HuH-7.5 (cell line): Measurements from ENCODE around the gene ATP13A4.

Experiments
- DNase-seq: peaks from one replicate; pipeline ENCODE4 v3.0.0; 2011; ENCODE audit warnings: low spot score

ATP13A4 gene

DNA sequence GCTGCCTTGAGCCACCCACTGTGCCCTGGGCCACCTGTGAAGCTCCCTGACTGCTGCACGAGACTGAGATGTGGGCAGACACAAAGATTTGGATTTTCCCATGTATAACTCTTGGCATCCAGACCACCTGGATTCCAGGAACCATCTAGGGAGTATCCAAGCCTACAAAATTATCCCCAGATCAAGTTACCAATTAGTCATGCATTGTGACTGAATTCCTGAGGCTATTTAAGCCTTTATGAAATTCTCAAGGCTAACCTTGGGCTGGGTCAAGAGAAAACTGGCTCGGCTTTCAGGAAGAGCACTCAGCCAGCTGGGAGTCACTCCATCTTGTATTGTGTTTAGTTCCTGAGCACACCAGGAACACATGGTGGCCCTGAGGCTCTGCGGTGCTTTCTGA is 162.8 kb downstream of the ATP13A4 start:
- no peak for DNase-seq

DNA sequence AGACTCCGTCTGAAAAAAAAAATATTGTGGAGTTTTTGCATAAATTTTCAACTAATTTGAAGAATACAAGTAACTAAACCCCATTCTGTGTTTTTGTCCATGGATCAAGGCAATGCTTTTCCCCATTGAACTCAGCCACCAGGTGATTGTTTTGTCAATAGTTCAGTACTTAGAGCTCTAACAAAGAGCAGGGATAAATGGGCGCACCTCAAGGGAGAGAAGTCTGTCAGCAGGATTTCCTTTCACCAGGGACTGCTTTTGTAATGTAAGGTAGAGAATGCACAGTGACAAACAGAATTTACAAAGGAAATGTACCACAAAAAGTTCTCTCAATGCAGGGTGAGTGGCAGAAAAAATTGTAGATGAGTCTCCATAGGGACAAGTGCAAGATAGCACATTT is 165.4 kb downstream of the ATP13A4 start:
- DNase-seq = no peak

DNA sequence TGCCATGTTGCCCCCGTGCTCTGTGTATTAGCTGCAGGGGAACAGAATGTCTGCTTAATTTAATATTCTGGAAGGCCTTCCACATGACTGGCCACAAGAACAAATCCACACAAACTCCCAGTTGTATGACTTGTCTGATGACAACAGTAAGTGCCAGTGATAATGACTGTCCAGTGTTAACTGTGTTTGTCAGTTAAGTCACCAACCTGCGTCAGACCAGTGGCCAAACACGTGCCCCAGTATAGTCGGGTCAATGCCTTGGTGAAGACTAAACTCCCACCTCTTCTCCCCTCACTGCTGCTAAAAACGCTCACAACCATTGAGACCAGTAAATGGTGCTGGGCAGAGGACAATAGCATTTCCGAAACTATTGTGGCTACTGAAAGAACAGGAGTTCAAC is 166.3 kb downstream of the ATP13A4 start:
- no peak for DNase-seq

GRCh38 chr3:193387596-193387995 is 167.1 kb downstream of the ATP13A4 start:
- DNase-seq = no peak

DNA sequence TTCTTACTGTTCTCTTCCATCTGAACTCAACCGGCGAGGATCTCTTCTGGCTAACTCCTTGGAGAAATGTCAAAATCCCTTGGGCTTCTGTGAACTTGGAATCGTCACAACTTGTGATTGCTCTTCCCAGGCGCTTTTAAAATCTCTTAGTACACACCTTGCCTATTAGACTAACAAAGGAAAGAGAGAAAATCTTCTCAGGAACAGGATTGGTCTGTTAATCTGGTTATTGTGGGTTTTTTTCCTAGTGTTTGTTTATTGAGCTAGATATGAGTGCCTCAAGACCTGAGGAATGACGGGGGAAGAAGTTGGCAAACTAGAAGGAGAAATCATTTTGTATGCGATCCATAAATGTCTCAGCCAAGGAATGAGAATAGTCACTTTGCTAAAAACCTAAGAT is 176.0 kb downstream of the ATP13A4 start, which contains the start of gene ATP13A5:
Gene ATP13A5 (minus strand): TSS at position 48 of the 400 bp plus-strand sequence. CDS start 28 bp downstream, at position 20.
- no peak for DNase-seq

DNA sequence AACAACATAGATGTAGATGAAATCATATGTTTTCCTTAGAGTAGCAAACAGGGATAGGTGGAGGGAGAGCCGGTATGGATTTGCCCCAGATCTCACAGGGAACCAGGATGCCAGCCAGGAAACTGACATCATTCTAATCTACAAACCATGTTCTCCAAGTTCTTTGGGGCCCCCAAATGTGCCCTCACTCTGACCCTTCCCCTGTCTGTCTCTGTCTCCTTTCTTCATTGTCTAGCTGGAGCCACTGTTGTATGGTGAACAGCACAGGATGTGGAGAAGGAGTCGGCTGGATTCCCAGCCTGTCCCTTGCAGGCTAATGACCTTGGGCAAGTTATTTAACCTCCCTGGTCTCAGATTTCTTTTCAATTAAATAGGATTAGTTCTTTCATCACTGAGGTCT is 177.1 kb downstream of the ATP13A4 start:
- no peak for DNase-seq

DNA sequence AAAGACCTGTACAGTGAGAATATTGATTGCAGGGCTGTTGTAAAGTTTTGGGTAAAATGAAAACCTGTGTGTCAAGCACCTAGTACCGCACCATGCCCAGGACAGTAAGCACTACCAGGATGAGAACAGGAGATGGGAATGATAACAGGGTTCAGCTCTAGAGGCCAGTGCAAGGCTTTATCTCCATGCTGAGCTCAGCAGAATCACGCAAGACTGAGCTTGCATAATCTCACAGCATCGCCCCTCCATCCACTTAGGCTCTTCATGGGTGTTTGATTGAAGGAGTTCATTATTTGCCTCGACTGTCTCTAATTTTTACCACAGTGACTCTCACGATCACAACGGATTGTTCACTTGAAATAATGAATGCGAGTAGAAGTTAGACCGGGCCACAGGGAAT is 179.1 kb downstream of the ATP13A4 start:
- DNase-seq = no peak

DNA sequence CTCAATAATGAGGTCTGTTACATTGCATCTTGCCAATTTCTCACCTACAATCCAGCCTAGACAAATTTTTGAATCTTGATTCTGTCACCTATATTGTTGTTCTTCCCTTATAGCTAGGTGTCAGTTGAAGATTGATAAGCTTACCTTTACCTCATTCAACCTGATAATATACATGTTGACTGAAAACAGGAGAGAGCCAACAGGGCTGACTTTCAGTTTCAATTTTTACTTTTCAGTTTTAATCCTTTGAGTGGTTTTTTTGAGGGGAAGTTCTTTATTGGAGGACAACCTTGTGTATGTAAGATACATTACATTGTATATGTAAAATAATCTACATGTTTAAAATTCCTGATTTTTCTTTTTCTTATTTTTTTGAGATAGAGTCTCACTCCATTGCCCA is 181.9 kb downstream of the ATP13A4 start:
- DNase-seq = no peak

- no peak for DNase-seq
These were observed 186.8 kb downstream of the ATP13A4 start for GRCh38 chr3:193367868-193368267.

- DNase-seq = no peak
These were observed 197.4 kb downstream of the ATP13A4 start for GRCh38 chr3:193357291-193357690.

- DNase-seq = no peak
These were observed 200.3 kb downstream of the ATP13A4 start for GRCh38 chr3:193354423-193354822.
